Endothelial cell of umbilical vein (primary cell): ENCODE results near the gene PLCG2.

Experiments used
- EZH2 ChIP-seq: IDR thresholded peaks from 2 replicates; pipeline ENCODE4 v1.6.1; 2012; ENCODE audit warnings: borderline replicate concordance, low read depth, mild to moderate bottlenecking, moderate library complexity, low read length, inconsistent platforms; ENCODE audit not compliant: severe bottlenecking
- MYC ChIP-seq: IDR thresholded peaks from one replicate; pipeline ENCODE4 v1.6.1; 2011; ENCODE audit warnings: mild to moderate bottlenecking, low read depth, low read length
- POLR2A ChIP-seq: IDR thresholded peaks from 2 replicates; pipeline ENCODE4 v1.6.1; 2012; ENCODE audit warnings: low read depth, mild to moderate bottlenecking, control low read depth, low read length
- POLR2AphosphoS5 ChIP-seq: IDR thresholded peaks from 2 replicates; pipeline ENCODE4 v1.6.1; 2012; ENCODE audit warnings: low read depth, mild to moderate bottlenecking, control low read depth, low read length, moderate library complexity; ENCODE audit not compliant: insufficient read depth
- TF ChIP-seq, protein P1 (sequence below): IDR thresholded peaks from 2 replicates; pipeline ENCODE4 v1.6.1; 2011; ENCODE audit not compliant: insufficient read depth, insufficient read length
- TF ChIP-seq, protein P2 (sequence below), 2 donors: IDR thresholded peaks; 1 replicate in 1 of 2; 2 replicates in 1 of 2; pipeline ENCODE4 v1.5.1; 2011; ENCODE audit warnings: low read length in 2 of 2, mild to moderate bottlenecking in 2 of 2, moderate library complexity in 2 of 2, control low read depth in 1 of 2, inconsistent platforms in 1 of 2, low read depth in 1 of 2; ENCODE audit not compliant: insufficient read depth in 1 of 2; ENCODE audit errors: extremely low read depth in 1 of 2

DNA sequence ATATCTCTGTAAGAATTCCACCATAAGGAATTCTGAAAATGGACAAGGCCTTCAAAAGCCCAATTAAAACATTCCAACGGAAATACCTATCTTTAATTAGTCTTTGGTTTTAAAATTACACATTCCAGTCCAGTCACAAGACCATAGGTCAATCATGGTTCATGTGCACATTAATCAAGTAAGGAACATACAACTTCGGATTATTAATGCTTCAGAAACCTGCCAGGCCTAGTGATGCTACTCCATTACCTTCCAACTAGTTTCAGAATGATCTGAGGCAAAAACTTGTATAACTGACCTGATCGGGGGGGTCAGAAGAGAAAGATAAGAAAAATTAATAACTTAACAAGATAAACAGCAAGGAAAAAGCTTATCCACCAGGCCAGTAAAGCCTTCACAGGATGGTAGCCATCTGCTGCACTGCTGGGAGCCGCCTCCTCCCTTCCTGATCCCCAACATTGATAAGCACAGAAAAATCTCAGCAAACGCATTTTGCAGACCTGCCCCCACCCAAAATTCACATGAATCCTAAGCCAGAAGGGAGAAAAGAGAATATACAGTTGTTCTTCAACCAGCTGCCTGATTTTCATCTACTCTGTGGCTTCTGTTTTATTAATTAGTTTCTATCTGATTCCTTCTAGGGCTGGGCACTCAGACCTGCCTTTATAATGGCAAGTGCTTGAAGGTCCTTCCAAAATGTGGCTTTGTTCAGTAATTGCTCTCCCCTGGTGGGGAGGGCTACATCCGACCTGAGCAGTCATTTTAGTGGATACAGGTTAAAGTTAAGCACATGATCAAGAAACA lies 226.1 kb downstream of the PLCG2 start:
- TF ChIP-seq EZH2 (no peak), POLR2A (no peak), MYC (no peak), POLR2AphosphoS5 (no peak)
- TF ChIP-seq, protein P1, sequence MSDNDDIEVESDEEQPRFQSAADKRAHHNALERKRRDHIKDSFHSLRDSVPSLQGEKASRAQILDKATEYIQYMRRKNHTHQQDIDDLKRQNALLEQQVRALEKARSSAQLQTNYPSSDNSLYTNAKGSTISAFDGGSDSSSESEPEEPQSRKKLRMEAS = no peak
- TF ChIP-seq, protein P2, sequence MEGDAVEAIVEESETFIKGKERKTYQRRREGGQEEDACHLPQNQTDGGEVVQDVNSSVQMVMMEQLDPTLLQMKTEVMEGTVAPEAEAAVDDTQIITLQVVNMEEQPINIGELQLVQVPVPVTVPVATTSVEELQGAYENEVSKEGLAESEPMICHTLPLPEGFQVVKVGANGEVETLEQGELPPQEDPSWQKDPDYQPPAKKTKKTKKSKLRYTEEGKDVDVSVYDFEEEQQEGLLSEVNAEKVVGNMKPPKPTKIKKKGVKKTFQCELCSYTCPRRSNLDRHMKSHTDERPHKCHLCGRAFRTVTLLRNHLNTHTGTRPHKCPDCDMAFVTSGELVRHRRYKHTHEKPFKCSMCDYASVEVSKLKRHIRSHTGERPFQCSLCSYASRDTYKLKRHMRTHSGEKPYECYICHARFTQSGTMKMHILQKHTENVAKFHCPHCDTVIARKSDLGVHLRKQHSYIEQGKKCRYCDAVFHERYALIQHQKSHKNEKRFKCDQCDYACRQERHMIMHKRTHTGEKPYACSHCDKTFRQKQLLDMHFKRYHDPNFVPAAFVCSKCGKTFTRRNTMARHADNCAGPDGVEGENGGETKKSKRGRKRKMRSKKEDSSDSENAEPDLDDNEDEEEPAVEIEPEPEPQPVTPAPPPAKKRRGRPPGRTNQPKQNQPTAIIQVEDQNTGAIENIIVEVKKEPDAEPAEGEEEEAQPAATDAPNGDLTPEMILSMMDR (IDR thresholded peaks at IDR 0.05; ENCODE audit: extremely low read depth in 1 of 2, insufficient read depth in 1 of 2, low read depth in 1 of 2, low read length in 2 of 2) = no peak
